K562 (cell line): ENCODE results near the gene GPATCH4. TPM values are rescaled to one million over a fixed set of nuclear protein-coding genes. Genes with fewer than 3 reads are reported as not detected.
A peak's percentile ranks its signal among the peaks of the same experiment; 100 is the strongest.

Source experiments
- CCNT2 ChIP-seq: IDR thresholded peaks from 2 replicates; pipeline ENCODE4 v1.6.1; 2011; ENCODE audit warnings: borderline replicate concordance, low read depth, mild to moderate bottlenecking, moderate library complexity, mixed read lengths, low read length; ENCODE audit not compliant: insufficient read length; ENCODE audit errors: extremely low read depth
- CXXC5 ChIP-seq: fragments of 250-450 bp; sonication (Bioruptor Pico); IDR thresholded peaks from 2 replicates; pipeline ENCODE4 v1.8.0; 2022; ENCODE audit warnings: inconsistent platforms, mild to moderate bottlenecking, moderate library complexity
- ELF2 ChIP-seq: fragments of 250-450 bp; sonication (Bioruptor Pico); IDR thresholded peaks from 2 replicates; pipeline ENCODE4 v1.5.0; 2021; ENCODE audit warnings: mild to moderate bottlenecking
- EP400 ChIP-seq: fragments of 450-650 bp; IDR thresholded peaks from 2 replicates; pipeline ENCODE4 v1.6.1; 2017; ENCODE audit warnings: antibody characterized with exemption, mild to moderate bottlenecking, moderate library complexity
- GABPB1 ChIP-seq: sonication (generic); formaldehyde crosslinking; IDR thresholded peaks from 2 replicates; pipeline ENCODE4 v1.8.0; 2022; ENCODE audit warnings: mild to moderate bottlenecking, missing genetic modification reagents
- ID3 ChIP-seq, 2 experiments: fragments of 250-450 bp in 1 of 2; fragments of 450-650 bp in 1 of 2; sonication (Bioruptor Pico) in 1 of 2; IDR thresholded peaks; 2 replicates each; pipeline versions ENCODE4 v1.6.1 to v1.8.0; 2016 to 2021; ENCODE audit warnings: mild to moderate bottlenecking in 2 of 2, moderate library complexity in 2 of 2, missing compliant biosample characterization in 1 of 2, missing genetic modification characterization in 1 of 2
- MECOM ChIP-seq: fragments of 250-450 bp; sonication (Bioruptor Pico); IDR thresholded peaks from 2 replicates; pipeline ENCODE4 v1.8.0; 2022; ENCODE audit warnings: inconsistent platforms
- MEIS2 ChIP-seq: fragments of 450-650 bp; IDR thresholded peaks from 2 replicates; pipeline ENCODE4 v1.6.1; 2014; ENCODE audit warnings: mild to moderate bottlenecking; ENCODE audit not compliant: partially characterized antibody
- NFIC ChIP-seq: fragments of 450-650 bp; IDR thresholded peaks from 2 replicates; pipeline ENCODE4 v1.6.1; 2017; ENCODE audit warnings: mild to moderate bottlenecking, inconsistent platforms
- POLR2H ChIP-seq: IDR thresholded peaks from 2 replicates; pipeline ENCODE4 v1.6.1; 2016; ENCODE audit warnings: missing genetic modification characterization, low read depth, mild to moderate bottlenecking, control low read depth, missing compliant biosample characterization, moderate library complexity
- RBFOX2 ChIP-seq: fragments of 200-400 bp; formaldehyde crosslinking; IDR thresholded peaks from 2 replicates; pipeline ENCODE4 v1.6.1; 2017; ENCODE audit warnings: low read depth, mild to moderate bottlenecking, low read length, moderate library complexity
- UBTF ChIP-seq, 2 experiments: IDR thresholded peaks; 2 replicates each; pipeline ENCODE4 v1.6.1; 2012; ENCODE audit warnings: improper control_type of control experiment in 2 of 2, low read depth in 2 of 2, low read length in 2 of 2, borderline replicate concordance in 1 of 2
- VEZF1 ChIP-seq: fragments of 200-800 bp; sonication (Bioruptor generic); IDR thresholded peaks from 2 replicates; pipeline ENCODE4 v1.6.1; 2017; ENCODE audit warnings: missing genetic modification characterization, missing compliant biosample characterization
- YY1 ChIP-seq, 3 experiments: IDR thresholded peaks; 2 replicates each; pipeline ENCODE4 v1.6.1; 2011; ENCODE audit warnings: low read length in 2 of 3, mild to moderate bottlenecking in 2 of 3, moderate library complexity in 2 of 3, borderline replicate concordance in 1 of 3, control low read depth in 1 of 3, low read depth in 1 of 3; ENCODE audit not compliant: insufficient read depth in 3 of 3, insufficient replicate concordance in 2 of 3, control insufficient read depth in 1 of 3, insufficient read length in 1 of 3; ENCODE audit errors: extremely low read depth in 1 of 3
- ZNF398 ChIP-seq: fragments of 250-450 bp; sonication (Bioruptor Pico); IDR thresholded peaks from 2 replicates; pipeline ENCODE4 v1.8.0; 2021; ENCODE audit warnings: moderate library complexity, mild to moderate bottlenecking, inconsistent platforms
- ZSCAN29 ChIP-seq: fragments of 450-650 bp; IDR thresholded peaks from 2 replicates; pipeline ENCODE4 v1.6.1; 2017
- ZSCAN32 ChIP-seq: fragments of 450-650 bp; formaldehyde crosslinking; IDR thresholded peaks from 2 replicates; pipeline ENCODE4 v1.4.0; 2020; ENCODE audit warnings: mild to moderate bottlenecking, moderate library complexity
- polyA plus RNA-seq, 8 experiments: library from polyadenylated mRNA; depleted of rRNA in 4 of 8; stranded (reverse) in 5 of 8; unstranded in 3 of 8; fragments of >200 nt; fragmentation: Nextera tagmentation in 2 of 8; fragmentation: Illumina TruSeq in 1 of 8; extraction: Ambion mirVana in 2 of 8; extraction: Trizol in 1 of 8; gene quantifications; 2 replicates each; pipeline versions ENCODE4 v1.2.1 to v1.2.3, GENCODE V29; 2011 to 2014; ENCODE audit warnings: inconsistent platforms in 1 of 8, missing spikeins in 1 of 8
- total RNA-seq, 7 experiments: library from RNA; depleted of rRNA in 6 of 7; stranded (reverse); fragments of >200 nt in 6 of 7; fragmentation: Illumina TruSeq in 2 of 7; extraction: Trizol in 2 of 7; gene quantifications; 2 replicates each; pipeline versions ENCODE4 v1.2.1 to v1.2.3, GENCODE V29; 2011 to 2021; ENCODE audit warnings: low replicate concordance in 1 of 7

Gene GPATCH4
- total and polyA plus RNA-seq, 9 of the 15 experiments (the other 6 are each of a cell fraction or from before 2014, with no cell fraction given), result 43.7 to 105 (median 76.5) TPM

GRCh38 chr1:156591432-156592157, 9.7 kb downstream of the GPATCH4 start, which contains the start of gene NAXE (continued):
- TF ChIP-seq ELF2 (CRISPR knock-in tag) (0 out of 2 replicates have a peak, but pooled peaks have one; percentile 70), CCNT2 (peak; percentile 76), MECOM (no peak), GABPB1 (CRISPR knock-in tag) (peak; percentile 40; the same call in 1 of the 2 replicates), ID3 (CRISPR knock-in tag; IDR thresholded peaks at IDR 0.05) (no peak), ID3 (tag; IDR thresholded peaks at IDR 0.05) (peak; percentile 43; the same call in 1 of the 2 replicates), VEZF1 (CRISPR knock-in tag) (peak; percentile 56), YY1 (IDR thresholded peaks at IDR 0.05; ENCODE audit: borderline replicate concordance in 1 of 3, control insufficient read depth in 1 of 3, extremely low read depth in 1 of 3, insufficient read depth in 3 of 3, insufficient read length in 1 of 3, insufficient replicate concordance in 2 of 3, low read depth in 1 of 3, low read length in 2 of 3) (peak in 2 of 3 experiments; percentile 24), ZSCAN32 (CRISPR knock-in tag) (no peak), ZNF398 (CRISPR knock-in tag) (no peak), UBTF (IDR thresholded peaks at IDR 0.05; ENCODE audit: borderline replicate concordance in 1 of 2, low read depth in 2 of 2, low read length in 2 of 2) (0 out of 4 replicates have a peak, but pooled peaks of 1 of the 2 experiments have one; percentile 36), NFIC (0 out of 2 replicates have a peak, but pooled peaks have one; percentile 21), RBFOX2 (peak; percentile 88), MEIS2 (peak; percentile 49), ZSCAN29 (no peak), EP400 (peak; percentile 75), POLR2H (tag) (peak; percentile 80), CXXC5 (CRISPR knock-in tag) (peak; percentile 68)
